ENCODE results near the gene MBD2.

DNA sequence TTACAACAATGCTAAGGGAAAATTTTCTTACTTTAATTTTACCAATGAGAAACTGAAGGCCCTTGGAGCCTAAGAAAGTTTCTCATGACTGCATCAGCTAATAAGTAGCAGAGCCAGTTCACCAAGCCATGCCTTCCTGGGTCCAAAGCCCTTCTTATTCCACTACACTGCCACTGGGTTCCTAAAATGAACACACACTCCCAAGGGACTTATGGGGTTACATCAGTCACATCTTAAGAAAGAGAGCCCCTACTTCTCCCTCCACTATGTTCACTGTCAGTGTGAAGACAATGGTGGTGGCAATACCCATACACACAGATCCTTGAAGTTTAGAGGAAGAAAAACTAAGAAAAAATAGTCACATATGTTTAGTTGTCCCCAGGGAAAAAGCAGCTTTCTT lies 20.6 kb downstream of the MBD2 start:
- TF ChIP-seq EZH2 (IDR thresholded peaks at IDR 0.05; ENCODE audit: borderline replicate concordance, low read length) = no peak
- TF ChIP-seq, protein P1, sequence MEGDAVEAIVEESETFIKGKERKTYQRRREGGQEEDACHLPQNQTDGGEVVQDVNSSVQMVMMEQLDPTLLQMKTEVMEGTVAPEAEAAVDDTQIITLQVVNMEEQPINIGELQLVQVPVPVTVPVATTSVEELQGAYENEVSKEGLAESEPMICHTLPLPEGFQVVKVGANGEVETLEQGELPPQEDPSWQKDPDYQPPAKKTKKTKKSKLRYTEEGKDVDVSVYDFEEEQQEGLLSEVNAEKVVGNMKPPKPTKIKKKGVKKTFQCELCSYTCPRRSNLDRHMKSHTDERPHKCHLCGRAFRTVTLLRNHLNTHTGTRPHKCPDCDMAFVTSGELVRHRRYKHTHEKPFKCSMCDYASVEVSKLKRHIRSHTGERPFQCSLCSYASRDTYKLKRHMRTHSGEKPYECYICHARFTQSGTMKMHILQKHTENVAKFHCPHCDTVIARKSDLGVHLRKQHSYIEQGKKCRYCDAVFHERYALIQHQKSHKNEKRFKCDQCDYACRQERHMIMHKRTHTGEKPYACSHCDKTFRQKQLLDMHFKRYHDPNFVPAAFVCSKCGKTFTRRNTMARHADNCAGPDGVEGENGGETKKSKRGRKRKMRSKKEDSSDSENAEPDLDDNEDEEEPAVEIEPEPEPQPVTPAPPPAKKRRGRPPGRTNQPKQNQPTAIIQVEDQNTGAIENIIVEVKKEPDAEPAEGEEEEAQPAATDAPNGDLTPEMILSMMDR (conservative IDR thresholded peaks at IDR 0.05 in 1 of 2, IDR thresholded peaks at IDR 0.05 in 1 of 2; ENCODE audit: extremely low read depth in 1 of 2, insufficient read depth in 1 of 2, low read depth in 1 of 2, low read length in 2 of 2) = no peak
